SKM-1 (cell line): ENCODE measurements around the gene BDKRB2.
"Not testable (repeated sequence)": the region's sequence is repeated elsewhere in the genome, so short reads cannot be mapped to it uniquely, and the experiment has no call there.

Source experiments
- DNase-seq: peaks from one replicate; lab custom pipeline; 2025; ENCODE audit not compliant: unreplicated experiment; lab: John Stamatoyannopoulos, UW

The BDKRB2 gene

GRCh38 chr14:96221841-96222240 lies 17.2 kb downstream of the BDKRB2 start:
- DNase-seq: no peak

GRCh38 chr14:96224480-96225096 lies 19.9 kb downstream of the BDKRB2 start:
- DNase-seq: no peak

GRCh38 chr14:96225213-96225612 lies 20.6 kb downstream of the BDKRB2 start:
- no peak for DNase-seq

- DNase-seq: no peak
Measured at GRCh38 chr14:96225745-96226151, 21.1 kb downstream of the BDKRB2 start.

- no peak for DNase-seq
Measured at GRCh38 chr14:96227428-96227827, 22.8 kb downstream of the BDKRB2 start.

- DNase-seq: no peak
Measured at GRCh38 chr14:96229315-96229714, 24.7 kb downstream of the BDKRB2 start.

- no peak for DNase-seq
Measured at GRCh38 chr14:96231056-96231455, 26.4 kb downstream of the BDKRB2 start.

GRCh38 chr14:96231526-96232130 lies 27.0 kb downstream of the BDKRB2 start:
- no peak for DNase-seq

GRCh38 chr14:96232506-96232905 lies 27.9 kb downstream of the BDKRB2 start:
- no peak for DNase-seq

GRCh38 chr14:96233661-96234060 lies 29.0 kb downstream of the BDKRB2 start:
- DNase-seq: no peak

- DNase-seq: no peak
Measured at GRCh38 chr14:96235426-96235825, 30.8 kb downstream of the BDKRB2 start.

- no peak for DNase-seq
Measured at GRCh38 chr14:96237641-96238040, 33.0 kb downstream of the BDKRB2 start.

GRCh38 chr14:96238676-96239265 lies 34.1 kb downstream of the BDKRB2 start:
- no peak for DNase-seq

GRCh38 chr14:96239711-96240141 lies 35.1 kb downstream of the BDKRB2 start:
- no peak for DNase-seq

GRCh38 chr14:96240641-96241040 lies 36.0 kb downstream of the BDKRB2 start:
- DNase-seq: no peak

GRCh38 chr14:96242126-96242525 lies 37.5 kb downstream of the BDKRB2 start:
- no peak for DNase-seq

- no peak for DNase-seq
Measured at GRCh38 chr14:96243785-96244184, 39.1 kb downstream of the BDKRB2 start.

- DNase-seq: not testable (repeated sequence)
Measured at GRCh38 chr14:96245074-96245473, 40.4 kb downstream of the BDKRB2 start.

- DNase-seq: no peak
Measured at GRCh38 chr14:96245710-96246538, 41.3 kb downstream of the BDKRB2 start.

GRCh38 chr14:96246539-96246847 lies 41.9 kb downstream of the BDKRB2 start:
- no peak for DNase-seq

- DNase-seq: no peak
Measured at GRCh38 chr14:96247031-96247430, 42.4 kb downstream of the BDKRB2 start.

- DNase-seq: peak; percentile 20
Measured at GRCh38 chr14:96249029-96249428, 44.4 kb downstream of the BDKRB2 start.
